ENCODE results near the gene CUL7.
"Not testable (repeated sequence)": the region's sequence is repeated elsewhere in the genome, so short reads cannot be mapped to it uniquely, and the experiment has no call there.

Gene CUL7

DNA sequence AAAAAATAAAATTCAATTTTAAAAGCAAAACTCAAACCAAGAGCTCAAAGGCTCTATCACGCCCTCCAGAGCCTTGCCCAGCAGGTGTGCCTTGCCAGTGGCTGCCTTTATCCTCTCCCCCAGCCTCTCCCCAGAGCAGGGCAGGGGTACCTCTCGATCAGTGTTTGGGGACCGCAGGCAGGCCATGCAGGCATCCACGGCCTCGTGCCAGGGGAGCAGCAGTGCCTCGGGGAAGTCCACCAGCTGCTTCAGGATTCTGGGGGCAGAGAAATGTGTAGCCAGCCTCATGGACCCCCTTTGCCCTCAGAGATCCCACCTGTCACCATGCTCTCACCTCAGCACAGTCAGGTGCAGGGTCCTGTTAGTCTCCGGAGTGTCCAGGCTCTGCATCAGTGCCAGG is 5.7 kb downstream of the CUL7 start:
- no peak overlapping the region for H3K27ac ChIP-seq
- H3K4me3 ChIP-seq (ENCODE audit: low read depth, low read length), result no peak overlapping the region
- no peaks in the 10 kb centered on the region for H3K9me3 ChIP-seq (ENCODE audit: severe bottlenecking)
- H3K27me3 ChIP-seq (ENCODE audit: insufficient read depth, low read depth, severe bottlenecking), result no peaks in the 10 kb centered on the region
- no peak for DNase-seq
- peaks cover 88% of the 10 kb centered on the region for H3K36me3 ChIP-seq
- no peak for TF ChIP-seq CTCF (IDR thresholded peaks at IDR 0.05; ENCODE audit: low read depth, low read length)

GRCh38 chr6:43045371-43045930 is 8.2 kb downstream of the CUL7 start:
- no peak for DNase-seq
- peaks cover 89% of the 10 kb centered on the region for H3K36me3 ChIP-seq
- H3K27ac ChIP-seq, result no peak overlapping the region
- H3K27me3 ChIP-seq (ENCODE audit: insufficient read depth, low read depth, severe bottlenecking), result no peaks in the 10 kb centered on the region
- no peak for TF ChIP-seq CTCF (IDR thresholded peaks at IDR 0.05; ENCODE audit: low read depth, low read length)
- H3K4me3 ChIP-seq (ENCODE audit: low read depth, low read length), result no peak overlapping the region
- no peaks in the 10 kb centered on the region for H3K9me3 ChIP-seq (ENCODE audit: severe bottlenecking)

- TF ChIP-seq CTCF (IDR thresholded peaks at IDR 0.05; ENCODE audit: low read depth, low read length), result no peak
- peaks cover 88% of the 10 kb centered on the region for H3K36me3 ChIP-seq
- H3K4me3 ChIP-seq (ENCODE audit: low read depth, low read length), result no peak overlapping the region
- no peaks in the 10 kb centered on the region for H3K27me3 ChIP-seq (ENCODE audit: insufficient read depth, low read depth, severe bottlenecking)
- DNase-seq, result no peak
- no peaks in the 10 kb centered on the region for H3K9me3 ChIP-seq (ENCODE audit: severe bottlenecking)
- H3K27ac ChIP-seq, result no peak overlapping the region
Measured at GRCh38 chr6:43043310-43043709, 10.3 kb downstream of the CUL7 start.

DNA sequence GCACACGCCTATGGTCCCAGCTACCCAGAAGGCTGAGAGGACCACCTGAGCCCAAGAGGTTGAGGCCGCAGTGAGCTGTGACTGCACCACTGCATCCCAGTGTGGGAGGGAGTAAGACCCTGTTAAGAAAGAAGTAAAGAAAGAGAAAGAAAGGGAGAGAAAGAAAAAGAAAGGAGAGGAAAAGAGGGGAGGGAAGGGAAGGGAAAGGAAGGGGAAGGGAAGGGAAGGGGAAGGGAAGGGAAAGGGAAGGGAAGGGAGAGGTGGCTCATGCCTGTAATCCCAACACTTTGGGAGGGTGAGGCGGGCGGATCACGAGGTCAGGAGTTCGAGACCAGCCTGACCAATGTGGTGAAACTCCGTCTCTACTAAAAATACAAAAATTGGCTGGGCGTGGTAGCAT is 12.2 kb downstream of the CUL7 start:
- H3K36me3 ChIP-seq, result peaks cover 90% of the 10 kb centered on the region
- H3K4me3 ChIP-seq (ENCODE audit: low read depth, low read length); DNase-seq; H3K27me3 ChIP-seq (ENCODE audit: insufficient read depth, low read depth, severe bottlenecking); H3K9me3 ChIP-seq (ENCODE audit: severe bottlenecking); H3K27ac ChIP-seq: not testable (repeated sequence)

- Histone ChIP-seq H3K9me3 (ENCODE audit: severe bottlenecking) (no peaks in the 10 kb centered on the region), H3K27ac (no peak overlapping the region), H3K36me3 (peaks cover 90% of the 10 kb centered on the region), H3K27me3 (ENCODE audit: insufficient read depth, low read depth, severe bottlenecking) (no peaks in the 10 kb centered on the region), H3K4me3 (ENCODE audit: low read depth, low read length) (no peak overlapping the region)
- no peak for DNase-seq
- no peak for TF ChIP-seq CTCF (IDR thresholded peaks at IDR 0.05; ENCODE audit: low read depth, low read length)
Measured at GRCh38 chr6:43040542-43041257, 13.0 kb downstream of the CUL7 start.

GRCh38 chr6:43038727-43039126 is 14.9 kb downstream of the CUL7 start:
- H3K27ac ChIP-seq, result no peak overlapping the region
- no peak overlapping the region for H3K4me3 ChIP-seq (ENCODE audit: low read depth, low read length)
- no peak for TF ChIP-seq CTCF (IDR thresholded peaks at IDR 0.05; ENCODE audit: low read depth, low read length)
- H3K36me3 ChIP-seq, result peaks cover 90% of the 10 kb centered on the region
- H3K9me3 ChIP-seq (ENCODE audit: severe bottlenecking), result no peaks in the 10 kb centered on the region
- H3K27me3 ChIP-seq (ENCODE audit: insufficient read depth, low read depth, severe bottlenecking), result no peaks in the 10 kb centered on the region
- DNase-seq, result no peak

Data from WERI-Rb-1 (cell line).